Immature natural killer cell (primary cell): ENCODE measurements around the gene PCYT1B. TPM values are rescaled to one million over a fixed set of nuclear protein-coding genes. Genes with fewer than 3 reads are reported as not detected.

Source experiments
- DNase-seq, 3 donors: peaks; one replicate each; pipeline ENCODE4 v3.0.0; 2022; ENCODE audit warnings: mixed read lengths in 1 of 3
- H3K27ac Mint-ChIP-seq, 6 donors: one replicate each; pipeline ENCODE4 v1.8.0; 2020; ENCODE audit warnings: mixed read lengths in 6 of 6, mild to moderate bottlenecking in 5 of 6, inconsistent platforms in 4 of 6, moderate library complexity in 3 of 6
- H3K27me3 Mint-ChIP-seq, 3 donors: one replicate each; pipeline ENCODE4 v1.8.0; 2020 to 2021; ENCODE audit warnings: low read depth in 3 of 3, mild to moderate bottlenecking in 3 of 3, mixed read lengths in 3 of 3, moderate library complexity in 3 of 3, inconsistent platforms in 1 of 3
- H3K36me3 Mint-ChIP-seq, 3 donors: one replicate each; pipeline ENCODE4 v1.8.0; 2020; ENCODE audit warnings: mixed read lengths in 3 of 3, inconsistent platforms in 2 of 3, mild to moderate bottlenecking in 2 of 3
- H3K4me1 Mint-ChIP-seq, 2 donors: one replicate each; pipeline ENCODE4 v1.8.0; 2020; ENCODE audit warnings: inconsistent platforms in 2 of 2, mild to moderate bottlenecking in 2 of 2, mixed read lengths in 2 of 2, moderate library complexity in 1 of 2
- H3K4me3 Mint-ChIP-seq, 5 donors: one replicate each; pipeline ENCODE4 v1.8.0; 2020; ENCODE audit warnings: mild to moderate bottlenecking in 5 of 5, mixed read lengths in 5 of 5, inconsistent platforms in 3 of 5, moderate library complexity in 3 of 5
- H3K9me3 Mint-ChIP-seq, 6 donors: one replicate each; pipeline ENCODE4 v1.8.0; 2020; ENCODE audit warnings: mild to moderate bottlenecking in 6 of 6, mixed read lengths in 6 of 6, inconsistent platforms in 4 of 6, moderate library complexity in 3 of 6
- polyA plus RNA-seq, 3 donors: library from polyadenylated mRNA; unstranded; fragments of 300-500 nt; fragmentation: Illumina TruSeq; gene quantifications; one replicate each; pipeline ENCODE4 v1.2.3, GENCODE V29; 2021

Gene PCYT1B
- polyA plus RNA-seq, 3 donors from 2014 or later = 0.10 to 0.11 TPM; not detected in 1

DNA sequence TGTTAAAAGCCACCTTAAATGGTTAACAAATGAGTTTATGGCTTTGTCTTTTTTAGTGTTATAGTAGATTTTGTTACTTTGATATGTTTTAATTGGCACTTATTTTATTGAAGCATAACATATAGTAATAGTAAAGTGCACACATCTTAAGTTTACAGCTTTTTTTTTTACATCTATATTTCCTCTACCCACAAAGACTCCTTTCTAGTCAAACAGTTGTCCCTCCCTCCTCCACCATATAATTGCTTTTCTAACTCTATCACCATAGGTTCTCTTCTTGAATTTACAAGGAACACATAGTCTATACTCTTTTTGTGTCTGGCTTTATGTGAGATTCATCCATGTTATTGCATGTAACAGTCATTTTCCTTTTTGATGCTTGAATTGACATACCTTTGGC is 110.6 kb downstream of the PCYT1B start:
- DNase-seq = no peak
- Mint-ChIP-seq H3K4me1 (no peaks in the 10 kb centered on the region), H3K27ac (peak overlapping the region in 3 of 6 donors; percentile 4 to 14 (median 5)), H3K27me3 (peaks cover 0 to 6% (median 0%) of the 10 kb centered on the region in 3 donors), H3K9me3 (peaks cover 0 to 2% (median 0%) of the 10 kb centered on the region in 6 donors), H3K4me3 (no peak overlapping the region), H3K36me3 (peaks cover 3 to 12% (median 4%) of the 10 kb centered on the region in 3 donors)

DNA sequence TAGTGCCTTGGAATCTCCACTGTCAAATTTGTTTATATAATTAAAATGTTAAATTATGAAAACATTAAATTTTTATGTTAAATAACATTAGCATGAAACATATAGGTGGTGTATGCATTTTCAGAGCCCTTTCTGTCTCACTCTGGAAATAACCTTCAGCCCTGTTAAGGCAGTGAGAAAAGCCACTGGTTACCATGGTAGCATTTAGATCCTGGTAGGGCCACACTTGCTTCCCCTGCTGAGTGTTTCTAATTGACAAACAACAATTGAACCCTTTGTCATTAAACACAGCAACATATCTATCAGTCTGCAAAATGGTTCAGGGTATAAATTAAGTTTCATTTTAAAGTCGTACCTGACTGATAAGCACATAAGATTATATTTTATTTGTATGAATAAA is 118.5 kb downstream of the PCYT1B start:
- Mint-ChIP-seq H3K36me3 (peaks cover 4 to 7% (median 5%) of the 10 kb centered on the region in 3 donors), H3K9me3 (no peaks in the 10 kb centered on the region), H3K27ac (no peak overlapping the region), H3K4me3 (no peak overlapping the region), H3K27me3 (peaks cover 0 to 2% (median 0%) of the 10 kb centered on the region in 3 donors), H3K4me1 (no peaks in the 10 kb centered on the region)
- no peak for DNase-seq

DNA sequence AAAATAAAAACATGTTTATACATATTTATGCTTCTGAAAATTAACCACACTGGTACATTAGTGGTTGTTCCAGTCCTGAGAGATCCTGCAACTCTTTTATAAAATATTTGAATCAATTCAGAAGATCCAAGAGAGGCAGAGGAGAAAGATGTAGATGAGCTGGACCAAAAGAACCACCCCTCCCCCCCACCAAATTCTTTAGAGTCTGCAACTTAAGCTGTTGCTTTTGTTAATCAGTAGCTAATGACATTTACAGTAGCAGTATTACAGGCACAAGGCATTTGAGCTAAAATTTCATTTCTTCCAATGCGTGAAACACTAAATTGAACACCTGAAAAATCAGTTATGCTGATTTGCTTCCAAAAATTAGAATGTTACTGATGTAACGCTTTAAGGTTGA is 120.5 kb downstream of the PCYT1B start:
- no peaks in the 10 kb centered on the region for H3K4me1 Mint-ChIP-seq
- H3K4me3 Mint-ChIP-seq = no peak overlapping the region
- no peak for DNase-seq
- H3K27ac Mint-ChIP-seq = no peak overlapping the region
- peaks cover 4 to 7% (median 5%) of the 10 kb centered on the region in 3 donors for H3K36me3 Mint-ChIP-seq
- peaks cover 0 to 3% (median 0%) of the 10 kb centered on the region in 3 donors for H3K27me3 Mint-ChIP-seq
- no peaks in the 10 kb centered on the region for H3K9me3 Mint-ChIP-seq

DNA sequence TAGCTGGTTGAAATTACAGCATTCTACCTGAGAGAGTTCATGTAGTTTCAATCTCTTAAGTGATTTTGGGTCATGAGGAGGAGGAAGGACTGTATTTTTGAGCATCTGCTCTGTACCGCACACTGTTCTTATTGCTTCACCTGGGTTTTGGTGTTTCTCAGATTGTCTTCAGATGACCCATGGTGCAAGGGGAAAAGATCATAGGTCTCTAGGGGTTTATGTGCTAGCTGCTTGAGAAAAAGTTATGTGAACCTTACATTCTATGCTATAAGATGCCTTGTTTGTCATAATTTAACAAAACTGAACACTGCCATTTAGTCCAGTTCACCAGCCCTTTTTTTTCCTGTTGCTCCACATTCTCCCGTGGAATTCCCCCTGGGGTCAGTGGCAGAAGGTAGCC is 121.7 kb downstream of the PCYT1B start:
- Mint-ChIP-seq H3K4me3 (no peak overlapping the region), H3K27ac (no peak overlapping the region), H3K4me1 (no peaks in the 10 kb centered on the region), H3K36me3 (peaks cover 4 to 11% (median 9%) of the 10 kb centered on the region in 3 donors), H3K9me3 (no peaks in the 10 kb centered on the region), H3K27me3 (peaks cover 0 to 3% (median 0%) of the 10 kb centered on the region in 3 donors)
- no peak for DNase-seq

DNA sequence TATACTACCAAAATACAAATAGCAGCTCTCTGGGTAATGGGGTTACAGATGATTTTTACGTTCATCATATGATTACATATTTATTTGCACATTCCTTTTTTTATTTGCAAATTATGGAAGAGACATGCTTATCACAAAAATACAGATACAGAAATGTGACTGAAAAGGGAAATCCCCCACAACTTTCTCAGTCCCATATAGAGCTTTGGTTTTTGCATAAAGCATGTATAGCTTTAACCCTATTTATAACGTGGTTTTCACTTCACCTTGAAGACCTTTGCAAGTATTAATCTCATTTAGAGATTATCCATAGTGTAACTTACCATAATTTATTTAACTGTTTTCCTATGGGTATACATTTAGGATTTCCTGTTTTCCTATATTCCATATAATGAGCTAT is 126.7 kb downstream of the PCYT1B start:
- Mint-ChIP-seq H3K4me1 (no peaks in the 10 kb centered on the region), H3K27me3 (peaks cover 0 to 2% (median 1%) of the 10 kb centered on the region in 3 donors), H3K36me3 (peaks cover 0 to 5% (median 4%) of the 10 kb centered on the region in 3 donors), H3K9me3 (peaks cover 0 to 4% (median 0%) of the 10 kb centered on the region in 6 donors), H3K4me3 (no peak overlapping the region), H3K27ac (no peak overlapping the region)
- no peak for DNase-seq

DNA sequence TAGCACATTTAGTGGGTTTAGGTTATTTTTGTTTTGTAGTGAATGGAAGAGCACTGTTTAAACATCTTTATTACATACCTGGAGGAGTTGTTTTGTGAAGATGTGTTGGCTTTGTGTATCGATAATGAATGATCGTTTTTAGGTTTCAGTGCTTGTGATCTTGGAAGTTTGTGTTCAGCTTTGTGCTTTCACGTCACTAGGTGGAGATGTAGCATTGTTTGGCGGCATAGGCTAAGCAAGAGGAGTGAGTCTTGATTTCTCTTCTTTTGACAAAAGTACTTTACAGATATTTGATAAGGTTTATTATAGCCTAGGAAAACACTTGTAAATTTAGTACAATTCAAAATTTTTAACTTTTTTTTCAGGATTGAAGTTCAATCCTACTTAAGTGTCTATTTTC is 131.7 kb downstream of the PCYT1B start:
- DNase-seq = no peak
- H3K9me3 Mint-ChIP-seq = peaks cover 0 to 4% (median 0%) of the 10 kb centered on the region in 6 donors
- peak overlapping the region in 2 of 6 donors; percentile 27 to 41 for H3K27ac Mint-ChIP-seq
- peaks cover 0 to 2% (median 0%) of the 10 kb centered on the region in 3 donors for H3K27me3 Mint-ChIP-seq
- no peaks in the 10 kb centered on the region for H3K4me1 Mint-ChIP-seq
- peaks cover 0 to 10% (median 0%) of the 10 kb centered on the region in 3 donors for H3K36me3 Mint-ChIP-seq
- no peak overlapping the region for H3K4me3 Mint-ChIP-seq

DNA sequence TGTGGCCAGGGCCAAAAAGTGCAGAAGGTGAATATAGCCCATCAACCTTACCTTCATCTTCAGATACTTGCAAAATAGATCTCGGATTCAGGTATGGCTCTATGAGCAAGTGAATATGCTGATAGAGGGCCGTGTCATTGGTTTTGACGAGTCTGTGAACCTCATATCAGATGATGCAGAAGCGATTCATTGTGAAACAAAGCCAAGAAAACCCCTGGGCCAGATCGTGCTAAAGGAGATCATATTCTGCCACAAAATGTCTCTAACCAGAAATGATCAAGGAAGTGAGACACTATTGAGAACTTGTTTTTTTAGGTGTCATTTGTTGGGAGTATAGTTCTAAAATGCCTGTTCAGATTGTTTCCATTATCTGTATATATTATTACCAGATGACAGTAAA is 133.7 kb downstream of the PCYT1B start:
- H3K27me3 Mint-ChIP-seq = peaks cover 0 to 2% (median 0%) of the 10 kb centered on the region in 3 donors
- DNase-seq = no peak
- H3K27ac Mint-ChIP-seq = peak overlapping the region in 1 of 6 donors; percentile 18
- peaks cover 0 to 11% (median 5%) of the 10 kb centered on the region in 3 donors for H3K36me3 Mint-ChIP-seq
- H3K4me3 Mint-ChIP-seq = no peak overlapping the region
- peaks cover 0 to 4% (median 0%) of the 10 kb centered on the region in 6 donors for H3K9me3 Mint-ChIP-seq
- no peaks in the 10 kb centered on the region for H3K4me1 Mint-ChIP-seq

DNA sequence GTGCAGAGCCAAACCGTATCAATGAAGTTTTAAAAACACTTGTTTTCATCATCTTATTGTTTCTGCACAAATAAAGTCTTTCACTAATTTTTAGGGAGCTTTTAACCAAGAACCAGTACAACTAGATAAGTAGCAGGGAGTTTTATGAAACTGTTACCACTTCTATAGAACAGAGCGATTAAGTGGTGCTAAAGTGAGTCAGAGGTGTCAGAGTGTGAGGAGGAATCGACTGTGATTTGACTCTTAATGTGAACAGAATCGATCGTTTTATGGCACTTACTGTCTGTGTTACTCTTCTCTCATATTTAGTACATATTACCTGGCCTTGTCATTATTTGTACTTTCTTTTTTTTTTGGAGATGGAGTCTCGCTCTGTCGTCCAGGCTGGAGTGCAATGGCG is 138.8 kb downstream of the PCYT1B start:
- Mint-ChIP-seq H3K9me3 (no peaks in the 10 kb centered on the region), H3K27ac (no peak overlapping the region), H3K27me3 (peaks cover 0 to 2% (median 2%) of the 10 kb centered on the region in 3 donors), H3K4me3 (no peak overlapping the region), H3K36me3 (peaks cover 0 to 18% (median 12%) of the 10 kb centered on the region in 3 donors), H3K4me1 (peaks cover 2 to 7% of the 10 kb centered on the region in 2 donors)
- no peak for DNase-seq

Other genes with a start within 250 kb of the PCYT1B start
- gene PDK3, start 182.1 kb downstream of the PCYT1B start, polyA plus RNA-seq = 10 to 100 TPM; 48.4 to 65.8 (median 59.6) TPM
- gene POLA1, start 46.6 kb upstream of the PCYT1B start, polyA plus RNA-seq = 1 to 10 TPM; 3.8 to 6.5 (median 3.9) TPM